Activated naive CD8-positive, alpha-beta T cell (primary cell): ENCODE results near the gene PTPRN2.

ENCODE experiments used
- H3K27ac Mint-ChIP-seq: one replicate; pipeline ENCODE4 v1.8.0; 2021; ENCODE audit warnings: mixed read lengths
- H3K27me3 Mint-ChIP-seq: one replicate; pipeline ENCODE4 v1.8.0; 2021; ENCODE audit warnings: mixed read lengths
- H3K36me3 Mint-ChIP-seq: one replicate; pipeline ENCODE4 v1.8.0; 2021; ENCODE audit warnings: mixed read lengths
- H3K4me1 Mint-ChIP-seq: one replicate; pipeline ENCODE4 v1.8.0; 2021; ENCODE audit warnings: low read depth, mixed read lengths
- H3K4me3 Mint-ChIP-seq: one replicate; pipeline ENCODE4 v1.8.0; 2021; ENCODE audit warnings: mild to moderate bottlenecking, mixed read lengths
- H3K9me3 Mint-ChIP-seq: one replicate; pipeline ENCODE4 v1.8.0; 2021; ENCODE audit warnings: low read depth, mixed read lengths

The PTPRN2 gene

GRCh38 chr7:157762824-157763223, 824.8 kb downstream of the PTPRN2 start:
- no peak overlapping the region for H3K4me3 Mint-ChIP-seq
- H3K27ac Mint-ChIP-seq: no peak overlapping the region
- H3K9me3 Mint-ChIP-seq: no peaks in the 10 kb centered on the region
- peaks cover 5% of the 10 kb centered on the region for H3K27me3 Mint-ChIP-seq
- no peaks in the 10 kb centered on the region for H3K36me3 Mint-ChIP-seq
- H3K4me1 Mint-ChIP-seq: peaks cover 8% of the 10 kb centered on the region

DNA sequence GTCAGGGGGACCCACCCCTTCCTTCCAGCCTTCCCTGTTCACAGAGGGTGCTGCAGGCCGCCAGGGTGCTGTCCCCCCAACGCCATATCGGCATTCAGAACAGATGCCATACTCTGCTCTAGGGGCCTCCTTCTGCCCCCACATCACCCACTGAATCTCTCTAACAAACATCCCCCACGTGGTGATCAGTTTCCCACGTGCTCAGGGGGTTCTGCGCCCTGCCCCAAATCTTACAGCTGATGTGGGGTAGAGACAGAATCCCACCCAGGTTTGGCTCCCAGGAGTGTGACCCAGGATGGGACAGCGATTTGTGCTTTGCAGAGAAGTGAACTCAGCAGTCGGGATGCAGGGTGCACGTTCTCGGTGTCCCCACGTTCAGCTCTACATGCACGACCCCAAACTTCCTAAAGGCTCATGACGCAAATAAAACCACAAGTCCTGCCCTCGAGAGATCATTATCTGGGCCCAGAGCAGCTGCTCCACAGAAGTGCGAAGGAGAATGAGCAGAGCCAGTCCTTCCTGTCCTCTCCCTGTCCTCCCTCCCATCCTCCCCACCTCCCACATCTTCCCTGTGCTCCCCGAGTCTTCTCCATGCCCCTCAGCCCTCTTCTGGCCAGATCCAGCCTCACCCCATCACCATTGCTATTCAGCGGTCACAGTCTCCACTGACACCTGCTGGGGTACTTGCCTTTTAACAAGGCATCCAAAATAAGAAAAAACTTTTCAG, 827.5 kb downstream of the PTPRN2 start:
- Mint-ChIP-seq H3K36me3 (no peaks in the 10 kb centered on the region), H3K27ac (no peak overlapping the region), H3K27me3 (no peaks in the 10 kb centered on the region), H3K4me3 (no peak overlapping the region), H3K9me3 (no peaks in the 10 kb centered on the region), H3K4me1 (peaks cover 8% of the 10 kb centered on the region)

DNA sequence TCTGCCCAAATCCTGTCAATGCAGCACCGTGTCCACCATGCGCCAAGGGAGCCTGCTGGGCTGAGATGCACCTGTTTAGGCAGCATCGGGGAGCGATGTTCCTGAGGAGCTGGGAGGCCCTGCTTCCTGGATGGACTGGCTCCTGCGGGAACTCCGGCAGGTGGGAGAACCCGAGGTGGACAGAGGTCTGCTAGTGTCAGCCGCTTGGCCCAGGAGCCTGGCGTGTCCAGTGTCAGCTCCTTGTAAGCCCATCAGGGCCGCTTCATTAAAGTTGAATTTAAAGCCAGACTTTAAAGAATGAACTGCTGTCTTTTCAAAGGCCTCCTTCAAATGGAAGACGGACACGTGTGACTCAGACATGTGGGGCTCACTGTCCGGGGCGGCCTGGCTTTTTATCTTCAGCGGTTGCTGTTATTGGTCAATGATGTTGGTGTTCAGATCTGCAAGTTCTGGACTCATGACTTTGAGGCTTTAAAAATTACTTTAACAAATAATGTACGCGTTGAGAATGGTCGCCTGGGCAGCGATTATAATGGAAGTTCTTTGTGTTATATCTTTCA, 828.3 kb downstream of the PTPRN2 start:
- Mint-ChIP-seq H3K4me1 (peaks cover 8% of the 10 kb centered on the region), H3K4me3 (no peak overlapping the region)

DNA sequence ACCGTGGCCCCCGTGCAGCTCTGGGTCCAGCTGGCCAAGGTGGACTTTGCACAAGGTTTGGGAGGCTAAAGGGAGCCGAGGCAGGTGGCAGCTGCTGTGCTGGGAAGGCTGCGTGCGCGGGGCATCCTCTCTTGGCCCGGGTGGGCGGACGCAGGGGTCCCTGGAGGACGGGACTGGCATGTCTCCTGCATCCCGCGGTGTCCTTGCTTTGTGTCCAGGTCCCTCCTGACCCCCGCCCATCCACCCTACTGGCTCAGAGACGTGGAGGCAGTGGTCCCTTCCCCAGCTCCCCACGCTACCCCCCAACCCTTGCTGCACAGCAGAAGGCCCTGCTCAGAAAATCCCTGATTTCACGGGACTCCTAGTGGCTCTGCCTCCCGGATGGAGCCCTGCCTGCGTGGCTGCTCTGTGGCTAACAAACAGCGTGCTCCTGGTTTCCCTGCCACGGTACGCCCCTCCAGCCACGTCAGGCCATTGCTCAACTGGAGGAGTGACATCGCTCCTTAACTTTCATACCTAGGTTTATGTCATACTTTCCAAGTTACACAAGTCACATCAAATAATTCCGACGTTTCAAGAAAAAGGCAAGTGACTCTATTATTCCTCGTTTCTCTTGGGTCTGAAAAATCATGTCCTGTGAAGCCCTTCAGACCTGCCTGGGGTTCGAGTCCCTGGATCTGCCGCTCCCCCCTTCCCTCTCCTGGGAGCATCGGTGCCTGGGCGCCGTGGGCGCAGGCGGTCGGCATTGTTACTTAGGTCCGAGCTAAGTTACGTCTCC, 829.0 kb downstream of the PTPRN2 start:
- H3K4me1 Mint-ChIP-seq: peaks cover 8% of the 10 kb centered on the region
- H3K27ac Mint-ChIP-seq: no peak overlapping the region
- no peaks in the 10 kb centered on the region for H3K27me3 Mint-ChIP-seq
- H3K36me3 Mint-ChIP-seq: no peaks in the 10 kb centered on the region
- no peaks in the 10 kb centered on the region for H3K9me3 Mint-ChIP-seq
- no peak overlapping the region for H3K4me3 Mint-ChIP-seq

More for the DNA sequence above, 828.3 kb downstream of the PTPRN2 start:
- Mint-ChIP-seq H3K27ac (no peak overlapping the region), H3K36me3 (no peaks in the 10 kb centered on the region), H3K9me3 (no peaks in the 10 kb centered on the region), H3K27me3 (no peaks in the 10 kb centered on the region)

DNA sequence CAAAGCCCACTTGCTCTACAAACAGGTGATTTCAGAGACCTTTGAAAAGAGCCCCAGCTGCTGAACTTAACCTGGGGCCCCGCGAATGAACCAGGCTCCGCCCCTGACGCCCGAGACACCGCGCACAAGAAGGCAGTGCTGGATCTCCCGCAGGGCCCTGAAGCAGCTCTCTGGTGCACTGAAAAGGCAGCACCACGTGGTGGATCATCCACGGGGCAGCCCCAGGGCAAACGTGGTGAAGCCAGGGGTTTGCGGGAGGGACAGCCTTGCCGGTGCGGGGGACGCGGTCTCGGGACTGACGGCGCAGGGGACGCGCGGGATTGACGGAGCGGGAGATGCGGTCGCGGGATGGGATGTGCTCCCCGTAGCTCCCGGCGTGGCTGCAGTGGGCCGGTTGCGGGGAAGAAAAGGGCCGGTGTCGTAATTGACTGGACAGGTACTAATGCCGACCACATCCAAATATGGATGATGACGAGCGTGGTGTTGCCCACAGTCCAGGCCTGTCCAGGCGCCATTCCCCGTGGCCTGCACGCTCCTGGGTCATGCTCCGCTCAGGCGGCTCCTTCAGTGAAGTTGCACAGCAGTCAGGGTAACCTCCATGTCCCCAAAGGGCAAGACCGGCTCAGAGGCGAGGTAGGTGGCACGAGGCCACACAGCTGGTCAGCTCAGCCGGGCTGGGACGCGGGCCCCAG, 829.7 kb downstream of the PTPRN2 start:
- Mint-ChIP-seq H3K9me3 (no peaks in the 10 kb centered on the region), H3K4me1 (peaks cover 8% of the 10 kb centered on the region), H3K27ac (no peak overlapping the region), H3K36me3 (no peaks in the 10 kb centered on the region), H3K4me3 (no peak overlapping the region), H3K27me3 (no peaks in the 10 kb centered on the region)

GRCh38 chr7:157757211-157757610, 830.4 kb downstream of the PTPRN2 start:
- Mint-ChIP-seq H3K9me3 (no peaks in the 10 kb centered on the region), H3K27ac (no peak overlapping the region), H3K4me3 (no peak overlapping the region), H3K4me1 (peaks cover 8% of the 10 kb centered on the region), H3K27me3 (no peaks in the 10 kb centered on the region), H3K36me3 (no peaks in the 10 kb centered on the region)

DNA sequence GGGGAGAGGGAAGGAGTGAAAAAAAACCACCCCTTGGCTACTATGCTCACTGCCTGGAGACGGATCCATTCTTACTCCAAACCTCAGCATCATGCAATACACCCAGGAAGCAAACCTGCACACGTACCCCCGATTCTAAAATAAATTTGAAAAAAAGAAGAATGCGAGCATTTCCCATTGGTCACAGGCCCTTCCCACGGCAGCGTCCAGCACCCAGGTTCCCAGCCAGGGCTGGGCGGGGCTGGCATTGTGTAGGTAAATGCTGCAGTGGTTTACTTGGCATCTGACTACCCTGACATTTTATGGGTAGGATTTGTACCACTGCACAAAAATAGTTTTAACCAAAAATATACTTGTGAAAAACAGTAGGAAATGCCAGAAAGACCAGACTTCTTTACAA, 831.9 kb downstream of the PTPRN2 start:
- no peaks in the 10 kb centered on the region for H3K36me3 Mint-ChIP-seq
- no peaks in the 10 kb centered on the region for H3K9me3 Mint-ChIP-seq
- H3K4me1 Mint-ChIP-seq: peaks cover 7% of the 10 kb centered on the region
- H3K4me3 Mint-ChIP-seq: no peak overlapping the region
- no peak overlapping the region for H3K27ac Mint-ChIP-seq
- no peaks in the 10 kb centered on the region for H3K27me3 Mint-ChIP-seq

DNA sequence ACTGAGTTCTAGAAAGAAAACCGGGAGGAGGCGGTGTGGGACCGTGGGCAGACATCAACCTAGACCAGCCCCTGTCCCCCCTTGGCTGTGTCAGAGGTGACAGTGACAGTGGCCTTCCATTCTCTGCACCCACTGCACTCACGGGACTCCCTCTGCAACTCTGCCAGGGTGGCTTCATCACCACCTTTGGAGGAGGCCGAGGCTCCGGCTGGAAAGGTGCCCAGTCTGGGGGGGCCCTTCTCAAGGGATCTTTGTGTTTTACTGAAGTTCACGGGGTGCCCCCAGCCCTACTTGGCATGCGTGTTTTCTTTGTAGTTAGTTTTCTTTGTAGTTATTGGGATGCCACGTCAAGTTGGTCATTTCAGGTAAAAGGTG, 833.2 kb downstream of the PTPRN2 start:
- no peaks in the 10 kb centered on the region for H3K36me3 Mint-ChIP-seq
- no peaks in the 10 kb centered on the region for H3K4me1 Mint-ChIP-seq
- no peaks in the 10 kb centered on the region for H3K9me3 Mint-ChIP-seq
- no peak overlapping the region for H3K4me3 Mint-ChIP-seq
- no peaks in the 10 kb centered on the region for H3K27me3 Mint-ChIP-seq
- no peak overlapping the region for H3K27ac Mint-ChIP-seq

GRCh38 chr7:157753713-157754415, 833.8 kb downstream of the PTPRN2 start:
- Mint-ChIP-seq H3K9me3 (no peaks in the 10 kb centered on the region), H3K4me3 (no peak overlapping the region), H3K27ac (no peak overlapping the region), H3K27me3 (no peaks in the 10 kb centered on the region), H3K4me1 (no peaks in the 10 kb centered on the region), H3K36me3 (no peaks in the 10 kb centered on the region)

DNA sequence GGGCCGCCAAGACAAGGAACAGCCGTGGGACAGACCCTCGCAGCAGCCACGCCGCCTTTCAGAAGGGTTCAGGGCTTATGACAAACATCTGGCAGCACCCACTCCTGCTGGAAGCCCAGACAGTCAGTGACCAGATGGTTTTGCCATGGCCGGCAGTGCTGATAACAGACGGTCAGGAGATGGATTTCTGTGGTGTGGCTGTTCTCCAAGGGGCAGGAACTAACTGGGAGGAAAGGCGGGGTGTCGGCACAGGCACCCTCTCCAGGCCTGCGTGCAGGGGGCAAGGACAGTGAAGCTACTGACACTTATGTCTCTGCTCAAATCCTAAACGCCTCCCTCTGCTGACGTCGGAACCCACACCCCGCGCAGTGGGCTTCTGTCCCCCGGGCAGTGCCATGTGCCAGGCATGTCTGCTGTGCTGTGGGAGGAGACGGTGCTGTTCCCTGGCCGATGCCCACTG, 834.8 kb downstream of the PTPRN2 start:
- no peaks in the 10 kb centered on the region for H3K4me1 Mint-ChIP-seq
- H3K27ac Mint-ChIP-seq: no peak overlapping the region
- H3K36me3 Mint-ChIP-seq: no peaks in the 10 kb centered on the region
- H3K4me3 Mint-ChIP-seq: no peak overlapping the region
- H3K27me3 Mint-ChIP-seq: no peaks in the 10 kb centered on the region
- no peaks in the 10 kb centered on the region for H3K9me3 Mint-ChIP-seq

- Mint-ChIP-seq H3K36me3 (no peaks in the 10 kb centered on the region), H3K9me3 (no peaks in the 10 kb centered on the region), H3K4me1 (no peaks in the 10 kb centered on the region), H3K27ac (no peak overlapping the region), H3K4me3 (no peak overlapping the region), H3K27me3 (no peaks in the 10 kb centered on the region)
Measured at GRCh38 chr7:157751951-157752673, 835.5 kb downstream of the PTPRN2 start.

DNA sequence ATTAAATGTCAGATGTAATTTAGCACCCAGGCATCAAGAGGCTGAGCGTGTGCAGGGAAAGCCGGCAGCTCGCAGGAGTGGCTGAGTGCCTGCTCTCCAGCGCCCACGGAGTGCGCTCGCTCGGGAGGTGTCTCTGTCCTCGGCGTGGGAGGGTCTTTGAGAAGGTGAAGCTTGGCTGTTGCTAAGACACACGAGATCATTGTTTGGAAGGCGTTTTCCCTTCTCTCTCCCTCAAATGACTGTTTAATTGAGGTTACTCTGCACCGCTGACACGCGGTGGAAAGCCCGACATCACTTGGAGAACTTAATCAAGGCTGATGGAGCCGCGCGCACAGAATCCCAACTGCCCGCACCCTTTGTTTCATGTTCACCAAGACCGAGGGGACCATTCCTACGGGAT, 836.2 kb downstream of the PTPRN2 start:
- Mint-ChIP-seq H3K4me1 (no peaks in the 10 kb centered on the region), H3K27ac (no peak overlapping the region), H3K9me3 (no peaks in the 10 kb centered on the region), H3K36me3 (no peaks in the 10 kb centered on the region), H3K4me3 (no peak overlapping the region), H3K27me3 (no peaks in the 10 kb centered on the region)

DNA sequence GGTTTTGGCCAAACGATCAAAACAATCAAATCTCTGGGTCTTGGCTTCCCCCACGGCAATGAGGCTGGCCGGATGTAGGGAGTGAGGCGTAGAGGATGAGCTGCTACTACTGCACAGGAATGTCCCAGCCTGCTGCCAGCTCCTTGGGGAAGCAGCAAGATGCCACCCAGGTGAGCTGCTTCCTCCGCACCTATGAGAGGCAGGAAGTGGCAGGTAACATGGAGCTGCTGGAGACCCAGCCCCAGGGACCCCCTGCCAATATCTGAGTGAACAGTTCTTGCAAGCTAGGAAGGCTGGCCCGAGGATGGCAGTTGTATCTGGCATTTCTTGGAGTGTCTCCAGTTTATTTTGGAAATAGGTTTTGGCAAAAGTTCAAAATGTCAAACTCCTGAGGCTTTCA, 837.3 kb downstream of the PTPRN2 start:
- no peaks in the 10 kb centered on the region for H3K27me3 Mint-ChIP-seq
- H3K27ac Mint-ChIP-seq: no peak overlapping the region
- no peaks in the 10 kb centered on the region for H3K36me3 Mint-ChIP-seq
- no peaks in the 10 kb centered on the region for H3K4me1 Mint-ChIP-seq
- no peaks in the 10 kb centered on the region for H3K9me3 Mint-ChIP-seq
- no peak overlapping the region for H3K4me3 Mint-ChIP-seq
